GM21528 (cell line): ENCODE measurements around the gene RNF182.
"Not testable (repeated sequence)": the region's sequence is repeated elsewhere in the genome, so short reads cannot be mapped to it uniquely, and the experiment has no call there.

Source experiments
- ATAC-seq: cut with Tn5 transposase; IDR thresholded peaks from one replicate; pipeline ENCODE4 v1.9.1; 2021; ENCODE audit warnings: mild to moderate bottlenecking, moderate library complexity; ENCODE audit not compliant: unreplicated experiment, low FRiP score

Gene RNF182

DNA sequence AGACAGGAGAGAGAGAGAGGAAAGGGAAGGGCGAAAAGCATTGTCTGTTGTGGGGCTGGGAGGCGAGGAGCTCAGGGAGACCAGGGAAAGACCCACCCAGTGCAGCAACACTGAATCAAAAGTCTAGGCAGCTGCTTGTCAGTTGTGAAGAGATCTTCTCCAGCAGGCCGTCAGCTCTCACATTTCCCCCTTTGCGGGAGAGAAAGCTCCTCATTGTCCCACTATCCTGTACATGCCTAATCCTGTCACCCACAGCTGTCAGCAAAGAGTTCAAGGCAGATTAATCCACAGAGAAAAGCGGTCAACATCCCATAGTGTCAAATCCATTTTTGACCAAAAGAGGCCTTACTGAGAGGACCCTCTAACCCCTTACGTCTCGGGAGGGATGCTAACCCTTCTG is 27.3 kb downstream of the RNF182 start:
- no peak for ATAC-seq

DNA sequence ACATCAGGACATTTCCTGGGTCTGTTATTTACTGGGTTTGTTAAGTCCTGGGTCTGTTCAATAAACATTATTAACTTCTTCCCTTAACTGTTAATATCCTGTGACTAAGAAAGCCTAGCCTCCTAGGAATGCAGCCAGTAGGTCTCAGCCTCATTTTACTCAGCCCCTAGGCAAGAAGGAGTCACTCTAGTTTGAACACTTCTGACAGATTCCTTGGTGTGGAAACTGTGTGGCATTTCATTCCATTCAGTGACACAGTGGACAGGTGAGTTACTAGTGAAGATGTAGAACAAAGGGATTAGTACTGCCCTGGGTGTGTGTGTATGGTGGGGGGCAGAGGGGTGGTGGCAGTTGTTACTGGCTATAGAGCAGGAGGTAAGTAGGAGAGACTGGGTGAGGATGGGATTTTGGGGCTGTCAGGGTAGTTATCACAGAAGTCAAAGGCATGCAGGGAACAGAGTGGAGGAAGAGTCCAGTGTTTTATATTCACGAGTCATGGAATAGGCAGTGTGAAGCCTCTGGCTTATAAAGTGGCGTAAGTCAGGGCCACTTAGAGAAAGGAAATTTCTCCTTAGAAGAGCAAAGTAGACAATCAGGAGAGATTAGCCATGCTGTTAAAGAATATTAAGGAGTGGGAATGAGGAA is 28.4 kb downstream of the RNF182 start:
- no peak for ATAC-seq

DNA sequence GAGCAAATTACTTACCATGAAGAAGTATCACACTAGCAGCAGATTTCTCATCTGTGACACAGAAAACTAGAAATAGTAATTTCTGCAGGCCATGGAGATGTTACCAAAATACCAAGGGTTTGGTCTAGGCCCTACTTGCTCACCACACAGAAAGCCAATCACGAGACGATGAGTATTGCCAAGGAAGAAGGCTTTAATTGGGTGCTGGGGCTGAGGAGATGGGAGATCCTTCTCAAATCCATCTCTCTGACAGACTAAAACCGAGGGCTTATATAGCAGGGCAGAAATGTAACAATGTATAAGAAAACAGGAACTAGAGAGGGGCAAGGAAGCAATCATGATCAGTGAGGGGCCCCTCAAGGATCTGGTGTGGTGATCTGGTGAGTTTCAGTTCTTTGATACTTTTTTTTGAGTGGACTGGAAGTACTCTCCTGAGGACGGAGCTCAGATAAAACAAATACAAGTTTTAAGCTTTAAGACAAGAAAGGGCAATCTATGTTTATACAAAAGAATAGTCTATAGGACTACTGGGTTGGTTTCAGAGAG is 40.9 kb downstream of the RNF182 start:
- ATAC-seq, result no peak

DNA sequence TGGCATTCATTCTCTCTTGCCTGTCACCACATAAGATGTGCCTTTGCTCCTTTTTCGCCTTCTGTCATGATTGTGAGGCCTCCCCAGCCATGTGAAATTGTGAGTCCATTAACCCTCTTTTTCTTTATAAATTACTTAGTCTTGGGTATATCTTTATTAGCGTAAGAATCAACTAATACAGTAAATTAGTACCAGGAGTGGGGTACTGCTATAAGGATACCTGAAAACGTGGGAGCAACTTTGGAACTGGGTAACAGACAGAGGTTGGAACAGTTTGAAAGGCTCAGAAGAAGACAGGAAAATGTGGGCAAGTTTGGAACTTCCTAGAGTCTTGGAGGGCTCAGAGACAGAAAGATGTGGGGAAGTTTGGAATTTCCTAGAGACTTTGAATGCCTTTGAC is 46.6 kb downstream of the RNF182 start:
- no peak for ATAC-seq

DNA sequence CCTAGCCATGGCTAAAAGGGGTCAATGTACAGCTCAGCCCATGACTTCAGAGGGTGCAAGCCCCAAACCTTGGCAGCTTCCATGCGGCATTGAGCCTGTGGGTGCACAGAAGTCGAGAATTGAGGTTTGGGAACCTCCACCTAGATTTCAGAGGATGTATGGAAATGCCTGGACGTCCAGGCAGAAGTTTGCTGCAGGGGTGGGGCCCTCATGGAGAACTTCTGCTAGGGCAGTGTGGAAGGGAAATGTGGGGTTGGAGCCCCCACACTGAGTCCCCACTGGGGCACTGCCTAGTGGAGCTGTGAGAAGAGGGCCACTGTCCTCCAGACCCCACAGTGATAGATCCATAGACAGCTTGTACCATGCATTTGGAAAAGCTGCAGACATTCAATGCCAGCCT is 47.9 kb downstream of the RNF182 start:
- ATAC-seq, result not testable (repeated sequence)

DNA sequence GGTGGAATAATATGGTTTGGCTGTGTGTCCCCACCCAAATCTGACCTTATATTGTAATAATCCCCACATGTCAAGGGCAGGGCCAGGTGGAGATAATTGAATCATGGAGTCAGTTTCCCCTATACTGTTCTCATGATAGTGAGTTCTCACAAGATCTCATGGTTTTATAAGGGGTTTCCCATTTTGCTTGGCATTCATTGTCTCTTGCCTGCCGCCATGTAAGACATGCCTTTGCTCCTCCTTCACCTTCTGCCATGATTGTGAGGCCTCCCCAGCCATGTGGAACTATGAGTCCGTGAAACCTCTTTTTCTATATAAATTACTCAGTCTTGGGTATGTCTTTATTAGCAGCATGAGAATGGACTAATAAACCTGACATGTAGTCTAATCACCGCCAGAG is 48.7 kb downstream of the RNF182 start:
- not testable (repeated sequence) for ATAC-seq

DNA sequence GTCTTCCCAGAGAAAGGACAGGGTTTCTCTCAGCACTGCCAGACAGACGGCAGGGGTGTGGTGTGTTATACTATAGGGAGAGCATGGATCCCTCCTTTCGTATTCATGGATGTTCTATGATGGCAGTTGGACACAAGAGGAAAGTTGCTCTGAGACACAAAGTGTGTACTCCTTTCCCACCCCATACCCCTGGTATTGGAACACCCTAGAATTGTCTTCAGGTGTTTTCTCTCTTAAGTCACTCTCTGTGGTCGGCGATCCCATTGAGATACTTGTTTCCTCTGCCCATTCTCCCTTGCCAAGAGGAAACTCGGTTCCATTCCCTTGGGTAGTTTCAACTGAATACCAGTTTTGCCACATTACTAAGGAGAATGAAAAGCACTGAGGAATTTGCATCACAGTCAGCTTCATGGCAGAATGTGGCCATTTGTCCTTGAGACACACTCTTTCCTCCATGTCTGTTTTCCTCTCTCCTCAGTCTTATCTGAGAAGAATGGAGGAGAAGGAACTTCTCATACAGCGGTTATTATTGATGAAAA is 53.4 kb downstream of the RNF182 start:
- no peak for ATAC-seq

DNA sequence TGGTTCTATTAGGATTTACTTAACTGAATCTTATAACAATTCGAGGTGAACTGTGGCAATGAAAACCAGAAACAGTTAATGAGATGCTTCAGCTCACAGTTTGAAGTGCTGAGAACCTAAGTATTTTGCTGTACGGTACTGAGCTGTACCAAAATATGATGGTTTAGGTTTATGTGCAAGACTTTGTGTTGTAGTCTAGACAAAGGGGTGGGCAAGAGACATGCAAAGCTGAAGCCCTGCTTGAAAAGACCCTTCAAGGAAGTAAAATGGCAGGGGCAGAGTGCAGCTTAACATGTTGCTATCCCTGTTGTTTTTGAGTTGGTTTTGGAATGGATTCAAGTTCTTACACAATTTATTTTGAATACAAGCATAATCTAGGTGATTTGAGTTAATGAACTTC is 54.0 kb downstream of the RNF182 start:
- no peak for ATAC-seq

DNA sequence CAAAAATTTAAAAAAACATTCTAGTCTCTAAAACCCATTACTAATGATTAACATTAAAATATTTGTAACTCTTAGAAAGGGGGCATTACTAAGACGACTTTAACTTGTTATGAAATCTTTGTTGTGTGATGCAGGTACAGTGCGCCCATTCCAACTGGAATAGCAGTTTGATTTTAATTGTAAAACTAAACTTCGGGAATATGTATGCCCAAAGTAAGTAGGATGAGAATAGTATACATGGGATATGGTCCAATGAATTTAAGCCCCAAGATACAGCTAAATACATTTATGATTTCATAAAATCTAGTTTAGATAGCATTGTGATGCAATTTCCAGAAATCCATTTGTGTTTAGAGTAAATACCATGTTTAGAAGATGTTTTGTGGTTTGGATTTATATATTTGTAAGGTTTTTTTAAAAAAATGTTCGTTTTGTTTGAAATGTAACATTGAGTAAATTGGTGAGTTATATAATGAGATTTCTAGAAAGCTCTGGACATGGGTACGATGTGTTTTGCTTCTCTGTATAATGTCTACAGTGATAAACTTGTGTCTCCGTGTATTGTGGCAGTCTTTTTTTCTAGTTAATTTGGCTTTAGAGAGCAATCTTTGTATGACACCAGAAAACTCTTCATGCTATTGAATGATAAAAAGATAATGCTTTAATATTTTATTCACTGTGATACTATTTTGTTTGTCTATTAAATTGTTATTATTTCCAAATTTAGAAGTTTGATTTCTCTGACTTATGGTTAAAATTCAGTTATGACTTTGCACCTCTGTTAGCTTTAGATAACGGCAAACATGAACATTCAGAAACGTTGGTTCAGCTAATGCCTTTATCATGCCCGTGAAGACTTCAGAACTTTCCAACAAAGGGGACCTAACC is 54.8 kb downstream of the RNF182 start:
- no peak for ATAC-seq

DNA sequence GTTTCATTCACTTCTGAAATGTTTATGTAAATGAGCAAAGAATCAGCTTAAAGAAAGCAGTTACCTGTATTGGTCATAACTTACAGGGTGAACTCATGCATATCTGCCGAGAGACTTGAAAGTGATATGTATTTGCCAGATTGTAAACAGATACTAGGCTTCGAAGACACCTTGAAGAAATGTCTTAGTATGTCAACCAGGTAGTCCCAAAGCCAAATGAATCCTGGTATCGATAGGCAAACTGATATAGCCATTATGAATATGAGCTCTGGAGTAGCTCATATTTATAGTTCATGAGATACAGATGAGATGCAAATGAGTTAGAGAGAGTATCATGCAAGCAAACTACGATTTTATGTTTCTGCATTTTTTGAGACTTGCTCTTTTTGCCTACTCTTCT is 55.8 kb downstream of the RNF182 start:
- no peak for ATAC-seq

DNA sequence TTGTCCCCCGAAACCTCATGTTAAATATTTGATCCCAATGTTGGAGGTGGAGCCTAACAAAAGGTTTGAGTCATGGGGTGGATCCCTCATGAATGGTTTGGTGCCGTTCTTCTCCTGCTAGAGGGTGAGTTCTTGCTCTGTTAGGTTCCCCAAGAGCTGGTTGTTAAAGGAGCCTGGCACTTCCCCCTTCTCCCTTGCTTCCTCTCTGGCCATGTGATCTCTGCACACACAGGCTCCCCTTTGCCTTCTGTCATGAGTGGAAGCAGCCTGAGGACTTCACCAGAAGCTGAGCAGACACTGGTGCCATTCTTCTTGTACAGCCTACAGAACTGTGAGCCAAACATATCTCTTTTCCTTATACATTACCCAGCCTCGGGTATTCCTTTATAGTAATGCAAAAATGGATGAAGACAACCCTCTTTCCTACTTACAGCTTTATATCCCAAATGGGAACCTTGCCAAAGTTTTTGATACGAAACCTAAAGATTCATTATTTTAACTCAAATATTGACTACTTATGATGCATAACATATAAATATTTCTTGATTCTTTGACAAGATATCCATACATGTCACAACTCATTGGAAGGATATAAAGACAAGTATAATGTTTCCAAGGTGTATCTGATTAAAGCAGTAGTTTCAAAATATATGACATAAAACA is 61.0 kb downstream of the RNF182 start:
- ATAC-seq, result no peak

DNA sequence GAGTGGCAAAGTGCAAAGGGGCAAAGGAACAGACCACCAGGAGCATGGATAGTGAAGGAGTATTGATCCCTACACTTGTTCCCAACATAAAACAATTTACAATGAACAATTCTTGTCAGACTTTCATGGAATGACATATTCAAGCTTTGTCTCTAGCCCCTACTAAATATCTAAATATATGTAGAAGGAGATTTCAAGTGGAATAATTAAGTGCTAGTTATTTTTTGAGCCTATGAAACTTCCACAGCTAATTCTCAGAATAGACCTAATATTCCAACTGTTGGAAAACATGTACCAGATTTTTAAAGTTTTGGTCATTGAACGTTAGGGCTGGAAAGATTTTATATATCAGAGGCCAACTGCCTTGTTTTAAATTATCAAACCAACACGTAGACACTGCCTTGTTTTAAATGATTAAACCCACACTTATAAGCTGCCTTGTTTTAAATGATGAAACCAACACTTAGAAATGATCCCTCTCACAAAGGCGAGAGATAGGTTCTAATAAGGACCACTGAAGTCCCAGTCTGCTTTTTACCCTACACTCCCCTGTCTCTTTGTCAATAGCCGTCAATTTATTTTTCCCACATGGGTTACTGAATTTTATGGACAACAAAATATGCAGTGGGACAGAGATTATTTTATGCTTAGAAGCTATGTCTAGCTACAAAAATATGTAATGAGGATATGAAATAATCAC is 62.1 kb downstream of the RNF182 start:
- ATAC-seq, result no peak

DNA sequence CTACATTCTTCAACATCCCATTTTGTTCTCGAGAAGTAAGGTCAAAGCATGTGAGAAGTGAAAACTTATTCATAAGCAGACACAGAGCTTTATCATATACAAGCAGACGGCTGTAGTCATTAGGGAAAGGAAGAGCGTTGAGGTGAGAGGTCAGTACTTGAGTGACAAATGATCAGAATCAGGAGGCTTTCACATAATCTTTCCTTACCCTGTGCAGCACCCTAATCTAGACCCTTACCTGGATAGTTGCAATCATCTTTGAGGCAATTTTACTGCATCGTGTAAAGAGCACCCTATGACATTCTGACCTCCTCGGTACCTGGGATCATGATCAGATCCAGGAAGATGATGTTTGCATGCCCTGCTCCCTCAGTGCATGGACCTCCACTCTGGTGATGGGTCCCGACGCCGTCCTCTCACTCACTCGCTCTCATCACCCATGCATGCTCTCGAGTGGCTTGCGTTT is 62.7 kb downstream of the RNF182 start:
- no peak for ATAC-seq

DNA sequence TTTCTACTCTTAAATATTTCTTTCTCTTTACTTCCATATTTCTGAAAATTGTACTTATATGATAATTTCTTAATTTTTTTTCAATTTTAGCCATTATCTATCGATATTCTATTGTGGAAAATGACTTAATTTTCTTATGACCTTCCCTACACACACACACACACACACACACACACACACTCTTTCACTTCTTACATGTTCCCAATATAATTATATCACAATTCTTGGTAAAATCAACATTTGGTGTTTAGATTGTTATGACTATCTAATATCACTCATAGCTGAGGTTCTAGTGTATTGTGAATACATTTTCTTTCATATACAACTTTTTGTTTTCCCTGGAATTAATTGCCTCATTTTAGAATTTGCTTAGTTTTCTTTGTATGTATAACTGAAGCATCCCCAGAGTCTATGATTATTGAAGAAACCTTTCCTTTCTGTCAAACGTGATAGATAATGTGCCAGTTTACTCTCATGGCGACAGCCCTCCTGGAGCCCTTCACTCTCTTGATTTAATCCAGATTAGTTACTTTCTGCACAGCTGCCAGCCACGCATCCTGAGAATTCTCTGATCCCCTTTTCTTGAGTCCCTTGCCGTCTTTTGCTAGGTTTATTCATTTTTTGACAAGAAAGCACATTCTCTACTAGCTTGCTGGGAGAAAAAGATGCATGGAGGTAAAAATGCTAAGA is 63.4 kb downstream of the RNF182 start:
- no peak for ATAC-seq

DNA sequence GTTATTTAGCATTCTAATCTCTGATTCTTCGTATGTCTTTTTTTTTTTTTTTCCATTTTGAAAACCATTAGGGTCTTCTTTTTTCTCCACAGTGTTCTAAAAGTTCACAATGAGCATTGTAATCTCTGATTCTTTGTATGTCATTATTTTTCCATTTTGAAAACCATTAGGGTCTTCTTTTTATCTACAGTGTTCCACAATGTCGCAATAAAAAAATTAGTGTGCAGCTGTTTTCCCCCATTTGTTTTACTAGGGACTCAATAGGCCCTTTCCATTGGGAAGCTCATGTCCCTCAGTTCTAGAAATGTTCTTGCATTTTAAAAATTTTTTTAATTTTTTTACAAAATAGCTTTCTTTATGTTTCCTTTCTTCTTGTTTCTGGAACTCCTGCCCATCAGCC is 64.2 kb downstream of the RNF182 start:
- no peak for ATAC-seq

DNA sequence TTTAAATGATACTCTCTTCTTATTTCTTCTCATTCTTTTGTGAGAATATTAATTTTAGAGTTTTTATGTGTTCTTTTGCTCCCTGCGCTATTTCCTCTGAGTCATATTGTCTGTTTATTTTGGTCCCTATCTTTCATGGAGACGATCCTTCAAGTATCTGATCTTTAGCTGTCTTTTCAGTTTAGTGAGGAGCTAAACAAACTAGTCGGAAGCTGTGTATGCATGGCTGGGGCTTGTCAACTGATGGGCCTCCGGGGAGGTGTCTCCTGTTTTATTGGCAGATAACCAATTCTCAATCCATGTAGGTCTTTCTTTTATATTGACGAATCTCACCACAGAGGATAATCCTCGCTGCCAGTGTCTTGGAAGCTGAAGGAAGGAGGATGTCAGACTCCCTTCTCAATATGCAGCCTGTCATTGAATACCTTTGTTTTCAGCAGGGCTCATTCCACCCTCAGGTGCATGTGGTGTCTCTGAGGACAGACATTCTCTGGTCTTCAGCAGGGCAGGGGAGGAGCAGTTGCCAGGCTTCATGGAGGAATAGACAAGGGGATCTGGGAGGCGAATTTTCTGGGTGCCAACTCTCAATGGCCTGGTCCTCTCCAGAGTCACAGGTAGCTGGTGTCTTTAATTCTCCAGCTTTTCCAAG is 64.9 kb downstream of the RNF182 start:
- ATAC-seq, result no peak

DNA sequence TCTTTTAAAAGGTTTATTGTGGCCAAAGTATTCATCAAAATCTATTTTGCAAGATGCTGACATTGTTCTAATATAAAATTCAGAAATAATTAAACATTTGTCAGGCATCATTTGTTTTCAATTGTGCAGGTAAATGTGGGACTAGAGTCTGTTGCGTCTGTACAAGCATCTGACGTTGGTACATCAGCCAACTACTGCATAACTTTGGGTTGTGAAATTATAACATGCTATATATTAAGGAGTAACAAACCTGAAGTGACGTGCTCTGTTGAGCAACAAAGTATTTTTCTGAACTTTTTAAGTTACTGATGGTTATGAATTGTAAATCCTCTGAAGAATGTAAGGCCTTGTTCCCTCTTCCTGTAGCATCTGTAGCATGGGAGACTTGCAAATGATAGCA is 66.0 kb downstream of the RNF182 start:
- no peak for ATAC-seq

DNA sequence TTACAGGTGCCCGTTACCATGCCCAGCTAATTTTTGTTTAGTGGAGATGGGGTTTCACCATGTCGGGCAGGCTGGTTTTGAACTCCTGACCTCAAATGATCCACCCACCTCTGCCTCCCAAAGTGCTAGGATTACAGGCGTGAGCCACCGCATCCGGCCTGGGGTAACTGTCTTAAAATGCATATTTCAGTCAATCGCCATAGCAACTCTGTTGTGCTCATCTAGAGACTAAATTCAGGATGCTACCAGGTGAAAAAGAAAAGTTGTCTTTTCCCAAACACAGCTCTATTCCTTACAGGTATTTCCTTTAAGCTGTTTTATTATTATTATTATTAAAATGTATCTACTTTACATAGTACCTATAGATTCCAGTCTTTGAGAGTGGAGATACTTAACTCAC is 66.6 kb downstream of the RNF182 start:
- ATAC-seq, result no peak

DNA sequence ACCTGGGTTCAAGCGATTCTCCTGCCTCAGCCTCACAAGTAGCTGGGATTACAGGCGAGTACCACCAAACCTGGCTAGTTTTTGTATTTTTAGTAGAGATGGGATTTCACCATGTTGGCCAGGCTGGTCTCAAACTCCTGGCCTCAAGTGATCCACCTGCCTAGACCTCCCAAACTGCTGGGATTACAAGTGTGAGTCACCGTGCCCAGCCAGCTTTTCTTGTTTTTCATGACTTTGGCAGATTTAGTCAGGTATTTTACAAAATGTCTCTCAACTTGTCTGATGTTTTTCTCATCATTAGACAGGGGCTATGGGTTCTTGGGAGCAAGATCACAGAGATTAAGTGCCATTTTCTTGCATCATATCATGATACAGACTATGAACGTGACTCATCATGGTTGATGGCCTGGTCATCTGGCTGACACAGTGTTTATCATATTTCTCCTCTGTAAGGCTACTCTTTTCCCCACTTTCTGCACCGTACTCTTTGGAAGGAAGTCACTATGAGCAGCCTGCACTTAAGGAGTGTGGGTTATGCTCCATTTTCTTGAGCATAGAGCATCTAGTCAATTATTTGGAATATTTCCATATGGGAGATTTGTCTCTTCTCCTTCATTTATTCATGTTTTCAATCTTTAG is 67.8 kb downstream of the RNF182 start:
- no peak for ATAC-seq
